MV-4-11 (cell line): ENCODE results near the gene FOXA1.
A peak's percentile ranks its signal among the peaks of the same experiment; 100 is the strongest.

ENCODE experiments used
- DNase-seq: peaks from one replicate; lab custom pipeline; 2025; lab: John Stamatoyannopoulos, UW

Gene FOXA1

DNA sequence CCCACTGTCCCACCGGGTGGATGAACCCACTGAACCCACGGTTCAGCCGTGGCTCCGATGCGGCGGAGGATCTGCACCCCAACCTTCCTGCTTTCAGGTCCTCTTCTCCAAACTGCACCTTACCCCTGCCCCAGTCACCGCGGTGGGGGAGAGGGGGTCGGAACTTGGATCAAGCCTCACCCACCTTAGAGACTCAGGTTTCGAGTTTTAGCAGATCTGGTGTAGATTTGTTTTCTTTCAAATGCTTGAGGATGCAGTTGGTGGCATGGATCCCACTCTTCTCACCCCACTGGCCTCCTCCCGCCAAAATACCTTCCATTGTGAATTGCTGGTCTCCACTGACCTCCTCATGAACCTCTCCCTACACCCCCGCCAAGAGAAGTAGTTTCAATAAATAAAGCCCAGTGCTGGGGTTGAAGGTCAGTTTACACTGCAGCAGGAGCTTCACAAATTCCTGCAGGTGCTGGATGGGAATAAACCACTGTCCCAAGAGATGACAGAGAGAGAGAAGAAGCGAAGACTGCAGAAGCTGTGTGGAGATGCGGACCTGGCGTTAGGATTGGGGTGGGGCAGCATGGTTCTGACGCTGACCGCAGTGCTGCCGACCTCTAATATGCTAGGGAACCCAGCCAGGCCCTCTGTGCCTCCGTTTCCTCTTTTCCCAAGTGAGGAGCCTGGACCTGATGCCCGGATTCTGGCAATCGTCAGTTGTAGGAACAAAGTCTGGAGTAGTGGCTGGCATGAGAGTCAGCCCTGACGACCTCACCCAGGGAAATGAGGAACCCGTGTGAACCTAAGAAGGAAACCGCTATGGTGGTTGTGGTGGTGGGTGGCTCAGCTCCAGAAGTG lies 7.8 kb upstream of the FOXA1 start:
- DNase-seq, result peak; percentile 24

DNA sequence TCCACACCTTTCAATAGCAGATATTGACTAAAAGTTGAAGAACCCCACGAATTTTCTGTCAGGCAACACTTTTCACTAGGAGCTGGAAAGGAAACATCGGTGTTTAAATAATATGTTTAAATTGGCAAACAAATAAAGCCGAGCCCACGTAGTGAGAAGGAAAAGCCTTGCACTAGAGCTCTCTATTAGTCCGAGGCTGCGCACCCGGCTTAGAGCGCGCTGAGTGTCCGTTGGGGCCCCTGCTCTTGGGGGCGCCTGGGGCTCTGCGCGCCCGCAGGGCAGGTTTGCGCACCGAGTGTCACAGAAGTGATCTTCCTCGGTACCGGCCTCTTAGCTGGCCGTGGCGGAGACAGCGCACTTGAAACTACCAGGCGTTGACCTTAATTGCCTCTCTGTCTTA lies 6.8 kb upstream of the FOXA1 start:
- DNase-seq, result no peak

- DNase-seq, result no peak
Measured at GRCh38 chr14:37600880-37601741, 6.1 kb upstream of the FOXA1 start.

DNA sequence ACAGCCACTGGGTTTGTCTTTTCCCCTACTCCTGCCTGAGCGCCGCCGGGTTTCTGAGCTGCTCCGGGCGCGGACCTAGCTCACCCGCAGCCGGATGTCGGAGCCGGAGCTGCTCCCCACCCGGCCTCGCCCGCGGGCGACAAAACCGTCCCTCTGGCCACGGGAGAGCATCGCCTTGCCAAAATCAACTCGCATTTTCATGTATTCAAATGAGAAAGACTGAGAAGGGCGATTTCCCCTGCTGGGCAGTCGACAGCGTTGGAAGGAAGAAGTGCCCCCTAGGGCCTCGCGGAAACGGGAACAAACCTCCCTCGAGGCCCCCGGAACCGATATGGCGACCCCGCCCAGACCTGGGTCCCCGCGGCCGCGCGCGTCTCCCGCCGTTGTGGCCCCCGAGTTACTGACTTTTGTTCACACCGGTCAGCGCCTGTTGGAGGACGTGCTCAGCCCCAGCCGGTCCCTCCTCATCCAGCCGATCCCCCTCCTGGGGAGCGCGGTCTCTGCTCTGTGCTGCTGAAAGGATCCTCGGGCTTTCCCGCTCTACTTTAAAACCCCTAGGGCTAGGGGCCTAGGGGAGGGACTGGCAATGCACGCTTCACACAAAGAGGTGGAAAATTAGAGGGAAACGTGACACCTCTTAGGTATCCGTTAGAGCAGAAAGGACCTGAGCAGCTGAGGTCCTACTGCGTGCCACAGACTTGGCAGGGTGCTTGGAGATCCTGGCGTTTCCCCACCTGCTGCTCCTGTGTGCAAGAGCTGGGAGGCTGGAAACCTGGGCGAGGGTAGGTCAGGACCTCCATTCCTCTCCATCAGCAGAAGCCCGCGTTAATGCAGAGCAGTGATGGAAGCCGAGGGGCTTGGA lies 4.7 kb upstream of the FOXA1 start:
- DNase-seq, result no peak

DNA sequence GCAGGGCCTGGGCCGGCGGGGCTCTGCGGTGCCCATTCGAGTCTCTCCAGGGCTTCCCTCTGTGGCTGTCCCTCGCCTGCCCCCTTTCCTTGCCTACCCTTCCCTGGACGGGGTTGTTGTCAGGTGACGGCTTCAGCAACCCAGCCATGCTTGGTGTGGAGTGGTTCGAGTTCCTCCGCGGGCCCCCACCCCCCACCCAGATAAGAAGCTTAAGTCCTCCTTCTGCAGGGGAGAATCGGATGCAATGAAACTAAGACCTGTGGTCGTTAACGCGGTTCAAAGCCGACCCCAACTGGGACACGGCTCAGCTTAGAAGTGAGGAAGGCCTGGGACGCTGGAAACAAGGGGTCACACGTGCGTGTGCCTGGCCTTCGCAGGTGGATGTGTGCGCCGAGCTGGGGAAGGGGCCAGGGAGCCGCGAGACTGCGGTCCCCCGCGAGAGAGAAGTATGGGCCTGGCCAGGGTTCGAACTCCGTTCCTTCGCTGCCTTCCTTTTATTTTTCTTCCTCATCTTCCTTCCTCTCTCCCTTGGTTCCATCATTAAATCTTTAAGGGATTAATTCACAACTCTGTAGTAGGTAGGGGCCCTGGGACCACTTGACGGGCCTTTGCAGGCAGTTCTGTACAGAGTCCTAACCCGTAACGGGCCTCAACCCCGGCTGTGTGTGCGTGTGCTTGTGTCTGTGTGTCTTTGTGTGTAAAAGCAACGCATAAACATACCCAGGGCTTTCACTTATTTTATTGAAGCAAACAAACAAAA lies 3.9 kb upstream of the FOXA1 start:
- no peak for DNase-seq

DNA sequence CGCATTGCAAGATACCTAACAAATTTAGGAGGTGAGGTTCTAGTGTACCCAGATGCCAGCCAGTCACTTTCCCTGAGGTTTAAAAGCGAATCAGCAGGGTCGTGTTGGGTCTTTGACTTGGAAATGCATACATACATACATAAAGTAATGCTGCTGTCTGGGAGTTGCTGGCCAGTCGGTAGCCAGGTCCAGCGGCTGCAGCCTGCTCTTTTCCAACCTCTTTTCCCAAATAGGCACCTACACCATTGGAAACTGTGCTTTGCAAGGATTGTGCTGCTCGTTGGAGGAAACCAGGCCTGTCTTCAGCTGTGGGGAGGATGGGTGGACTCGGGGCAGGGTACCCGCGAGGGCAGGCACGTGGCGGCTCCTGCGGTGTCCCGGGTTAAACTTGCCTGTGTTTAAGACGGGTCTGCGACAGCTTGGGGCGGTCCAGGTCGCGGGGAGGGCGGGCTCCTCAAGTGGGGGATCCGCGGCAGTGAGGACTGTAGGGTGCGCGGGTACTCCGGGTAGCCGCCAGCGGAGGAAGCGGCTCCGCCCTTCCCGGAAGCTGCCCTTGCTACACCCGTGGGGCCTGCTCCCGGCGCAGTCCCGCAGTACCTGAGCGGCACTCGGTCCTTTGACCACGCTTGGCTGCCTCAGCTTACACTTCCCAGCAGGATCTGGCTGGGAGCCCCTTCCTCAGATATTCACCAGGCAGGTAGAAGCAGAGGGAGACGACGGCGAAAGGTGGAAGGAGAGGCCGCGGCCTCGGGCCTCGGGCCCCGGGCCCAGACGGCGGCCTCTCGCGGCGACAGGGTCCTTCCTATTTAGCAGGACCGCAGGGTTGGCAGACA lies 3.1 kb upstream of the FOXA1 start:
- no peak for DNase-seq

DNA sequence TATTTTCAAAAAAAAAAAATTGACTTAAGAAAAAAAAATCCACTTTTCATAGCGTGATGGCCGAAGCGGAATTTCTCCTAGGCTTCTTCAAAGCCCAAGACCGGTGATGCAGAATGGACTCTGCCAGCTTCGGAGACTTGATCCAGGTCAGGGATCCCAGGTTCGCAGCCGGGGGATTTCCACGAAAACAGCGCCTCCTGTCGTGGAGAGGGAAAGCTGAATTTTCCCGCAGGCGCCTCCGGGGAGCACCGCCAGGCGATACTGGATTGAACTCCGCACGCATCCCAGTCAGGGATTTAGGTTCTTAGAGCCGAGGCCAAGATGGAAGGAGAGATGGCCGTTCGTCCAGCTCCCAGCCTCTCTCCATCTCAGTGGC lies 2.5 kb upstream of the FOXA1 start:
- no peak for DNase-seq

GRCh38 chr14:37596790-37597472 lies 1.9 kb upstream of the FOXA1 start:
- DNase-seq, result no peak

GRCh38 chr14:37595809-37596621 lies 966 bp upstream of the FOXA1 start:
- peak; percentile 82 for DNase-seq

- DNase-seq, result peak; percentile 71
Measured at GRCh38 chr14:37594238-37594970, 645 bp downstream of the FOXA1 start.

- no peak for DNase-seq
Measured at GRCh38 chr14:37593511-37594237, 1.4 kb downstream of the FOXA1 start.

GRCh38 chr14:37592482-37593408 lies 2.3 kb downstream of the FOXA1 start:
- no peak for DNase-seq

GRCh38 chr14:37591941-37592481 lies 3.0 kb downstream of the FOXA1 start:
- DNase-seq, result no peak

- DNase-seq, result no peak
Measured at GRCh38 chr14:37591311-37591940, 3.6 kb downstream of the FOXA1 start.

GRCh38 chr14:37590428-37591139 lies 4.5 kb downstream of the FOXA1 start:
- no peak for DNase-seq
